ENCODE data around the gene UST.
"Not testable (repeated sequence)": the region's sequence is repeated elsewhere in the genome, so short reads cannot be mapped to it uniquely, and the experiment has no call there.

The UST gene

GRCh38 chr6:148736774-148737412, 9.9 kb upstream of the UST start:
- DNase-seq, result no peak

DNA sequence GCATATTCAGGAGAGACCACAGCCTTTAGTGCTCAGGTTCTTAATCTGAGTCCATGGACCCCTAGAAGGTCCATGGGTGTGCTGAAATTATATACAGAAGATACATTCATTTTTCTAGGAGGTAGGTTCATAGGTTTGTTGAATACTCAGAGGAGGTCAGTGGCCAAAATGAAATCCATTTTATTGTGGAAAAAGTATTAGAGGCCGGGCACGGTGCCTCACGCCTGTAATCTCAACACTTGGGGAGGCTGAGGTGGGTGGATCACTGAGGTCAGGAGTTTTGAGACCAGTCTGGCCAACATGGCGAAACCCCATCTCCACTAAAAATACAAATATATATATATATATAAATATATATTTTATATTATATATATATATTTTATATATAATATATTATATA, 9.0 kb upstream of the UST start:
- DNase-seq, result no peak

- DNase-seq, result no peak
Measured at GRCh38 chr6:148738946-148739821, 7.6 kb upstream of the UST start.

GRCh38 chr6:148739822-148740128, 7.1 kb upstream of the UST start:
- DNase-seq, result no peak

GRCh38 chr6:148743476-148743875, 3.4 kb upstream of the UST start:
- DNase-seq, result no peak

GRCh38 chr6:148745926-148746325, 904 bp upstream of the UST start:
- DNase-seq, result no peak

DNA sequence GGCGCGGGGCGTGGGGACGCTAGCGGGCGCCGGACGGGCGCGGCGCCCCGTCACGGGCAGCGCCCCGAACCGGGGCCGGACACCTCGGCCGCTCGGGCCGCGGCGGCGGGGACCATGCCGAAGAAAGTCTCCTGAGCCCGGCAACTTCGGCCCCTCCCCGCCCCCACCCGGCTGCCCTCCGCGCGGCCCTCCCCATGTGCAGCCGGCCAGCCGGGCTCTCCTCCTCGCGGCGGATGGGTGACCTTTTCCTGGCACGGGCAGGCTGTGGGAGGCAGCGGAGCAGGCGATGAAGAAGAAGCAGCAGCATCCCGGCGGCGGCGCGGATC, 278 bp downstream of the UST start:
- DNase-seq, result no peak

DNA sequence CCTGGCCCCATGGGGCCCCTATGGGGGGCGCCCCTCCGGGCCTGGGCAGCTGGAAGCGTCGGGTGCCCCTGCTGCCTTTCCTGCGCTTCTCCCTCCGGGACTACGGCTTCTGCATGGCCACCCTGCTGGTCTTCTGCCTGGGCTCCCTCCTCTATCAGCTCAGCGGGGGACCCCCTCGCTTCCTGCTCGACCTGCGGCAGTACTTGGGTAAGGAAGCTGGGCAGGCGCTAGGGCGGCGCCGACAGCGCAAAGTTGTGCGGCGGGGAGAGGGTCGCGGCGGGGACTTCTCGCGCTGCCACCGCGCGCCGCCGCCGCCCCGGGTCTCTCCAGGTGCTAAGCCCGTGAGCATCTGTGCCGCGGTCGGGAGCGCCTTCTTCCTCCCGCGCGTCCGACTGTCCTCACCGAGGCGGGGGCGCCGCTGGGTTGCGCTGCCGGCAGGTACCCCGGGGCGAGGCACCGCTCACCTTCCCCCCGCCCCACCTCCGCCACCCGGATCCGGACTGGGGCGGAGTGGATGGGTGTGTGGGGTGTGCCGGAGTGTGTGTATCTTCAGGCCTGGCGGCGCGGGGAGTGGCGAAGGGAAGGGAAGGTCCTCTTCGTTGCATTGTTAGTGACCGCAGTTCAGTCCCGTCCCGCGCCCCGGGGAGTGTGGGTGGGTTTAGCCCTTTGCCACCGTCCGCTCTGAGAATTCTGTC, 788 bp downstream of the UST start:
- DNase-seq, result peak; percentile 77

DNA sequence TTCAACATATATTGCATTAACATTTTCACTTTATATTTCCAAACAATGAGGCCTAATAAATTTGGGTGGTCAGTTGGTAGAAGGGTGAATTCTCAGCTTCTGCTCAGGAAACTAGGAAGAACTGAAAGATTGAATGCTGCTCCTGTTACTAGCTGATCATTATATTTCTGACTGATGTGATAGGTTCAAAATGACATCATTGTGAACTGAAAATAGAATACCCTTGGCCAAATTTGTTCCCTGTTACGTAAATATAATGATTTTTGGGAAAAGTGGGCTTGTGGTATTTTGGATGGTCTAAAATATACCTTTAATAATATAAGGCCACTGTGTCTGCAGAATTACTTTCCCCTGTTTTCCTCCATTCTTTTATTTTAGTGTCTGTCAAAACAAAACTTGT, 2.8 kb downstream of the UST start:
- no peak for DNase-seq

GRCh38 chr6:148750838-148751792, 4.3 kb downstream of the UST start:
- DNase-seq, result no peak

DNA sequence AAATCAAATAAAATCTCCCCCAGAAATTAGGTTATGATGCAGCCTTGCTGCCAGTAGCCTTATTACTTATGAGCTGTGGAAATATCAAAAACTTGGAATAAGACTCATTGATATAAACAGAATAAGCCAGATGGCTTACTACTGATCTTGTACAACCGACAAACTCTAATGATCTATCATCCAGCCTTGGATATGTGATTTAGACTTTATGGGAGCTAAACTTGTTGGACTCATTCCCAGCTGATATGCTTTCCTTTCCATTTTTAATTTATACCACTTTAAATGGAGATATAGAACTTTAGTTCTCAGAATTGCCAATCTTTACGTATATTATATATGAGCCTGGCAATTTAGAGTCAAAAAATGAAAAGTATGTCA, 5.0 kb downstream of the UST start:
- no peak for DNase-seq

DNA sequence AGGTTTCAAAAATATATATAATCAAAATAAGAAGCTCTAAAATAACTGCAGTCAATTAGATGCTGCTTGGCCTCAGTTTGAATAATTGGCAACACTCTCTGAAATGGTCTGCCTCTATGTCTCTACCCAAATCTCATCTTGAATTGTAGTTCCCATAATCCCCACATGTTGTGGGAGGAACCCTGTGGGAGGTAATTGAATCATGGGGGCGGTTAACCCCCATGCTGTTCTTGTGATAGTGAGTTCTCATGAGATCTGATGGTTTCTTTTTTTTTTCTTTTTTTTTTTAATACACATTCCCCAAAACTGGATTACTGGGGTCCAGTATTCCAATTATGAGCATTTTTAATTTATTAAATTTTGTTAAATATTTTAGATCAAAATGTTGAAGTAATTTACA, 8.5 kb downstream of the UST start:
- DNase-seq, result not testable (repeated sequence)

- no peak for DNase-seq
Measured at GRCh38 chr6:148757944-148758480, 11.2 kb downstream of the UST start.

- DNase-seq, result no peak
Measured at GRCh38 chr6:148758492-148758891, 11.7 kb downstream of the UST start.

DNA sequence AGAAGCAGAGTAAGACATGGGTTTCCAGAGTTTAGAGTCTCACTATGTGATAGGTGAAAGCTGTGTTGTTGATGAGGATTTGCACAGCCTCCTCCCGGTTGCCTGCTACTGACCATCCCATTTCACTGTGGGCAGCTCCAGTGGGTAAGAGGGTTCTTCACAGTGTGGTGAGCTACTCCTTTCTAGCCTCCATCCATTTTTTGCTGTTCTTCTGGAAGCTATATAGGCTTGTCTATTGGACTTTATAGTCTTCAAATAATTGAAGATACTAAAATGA, 13.4 kb downstream of the UST start:
- no peak for DNase-seq

DNA sequence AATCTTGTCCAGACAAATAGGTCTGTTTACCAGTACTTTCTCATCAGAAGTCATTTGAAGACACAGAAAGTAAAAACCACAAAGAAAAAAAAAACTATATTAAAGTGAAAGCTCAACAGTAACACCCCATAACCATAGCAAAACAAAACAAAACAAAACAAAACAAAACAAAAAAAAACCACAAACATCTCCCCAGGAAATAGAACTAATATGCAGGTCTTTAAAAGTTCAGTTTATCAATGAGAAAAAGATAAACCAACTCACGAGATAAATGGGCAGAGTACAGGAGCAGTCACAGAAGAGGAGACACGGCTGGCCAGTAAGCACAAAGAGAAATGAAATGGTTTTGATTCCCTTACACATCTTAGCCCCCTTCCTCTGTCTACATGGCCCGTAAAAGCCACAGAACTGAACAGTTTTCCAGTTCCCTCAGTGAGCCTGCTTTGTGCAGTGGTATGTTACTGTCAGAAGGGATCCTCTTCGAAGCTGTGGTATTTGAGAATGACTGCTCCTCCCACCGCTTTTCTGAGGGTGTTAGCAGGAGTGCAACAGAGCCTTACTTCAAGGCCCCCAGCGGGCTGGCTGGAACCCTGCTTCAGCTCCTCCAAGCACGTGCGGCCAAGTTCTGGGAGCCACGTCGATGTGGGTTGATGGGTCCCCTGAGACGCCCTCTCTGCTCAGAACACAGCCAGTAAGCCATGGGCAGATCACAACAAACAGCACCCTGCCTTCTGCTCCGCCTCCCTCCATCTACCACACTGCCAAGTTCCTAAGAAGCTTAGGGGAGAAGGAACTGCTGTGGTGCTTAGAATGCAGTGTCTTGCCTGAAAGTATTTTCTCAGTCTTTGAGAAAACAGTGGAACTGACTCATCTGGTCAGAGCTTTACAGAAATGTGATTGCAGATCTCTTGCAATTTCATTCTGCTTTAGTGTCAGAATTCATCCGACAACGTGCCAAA, 14.0 kb downstream of the UST start:
- DNase-seq, result peak; percentile 79

DNA sequence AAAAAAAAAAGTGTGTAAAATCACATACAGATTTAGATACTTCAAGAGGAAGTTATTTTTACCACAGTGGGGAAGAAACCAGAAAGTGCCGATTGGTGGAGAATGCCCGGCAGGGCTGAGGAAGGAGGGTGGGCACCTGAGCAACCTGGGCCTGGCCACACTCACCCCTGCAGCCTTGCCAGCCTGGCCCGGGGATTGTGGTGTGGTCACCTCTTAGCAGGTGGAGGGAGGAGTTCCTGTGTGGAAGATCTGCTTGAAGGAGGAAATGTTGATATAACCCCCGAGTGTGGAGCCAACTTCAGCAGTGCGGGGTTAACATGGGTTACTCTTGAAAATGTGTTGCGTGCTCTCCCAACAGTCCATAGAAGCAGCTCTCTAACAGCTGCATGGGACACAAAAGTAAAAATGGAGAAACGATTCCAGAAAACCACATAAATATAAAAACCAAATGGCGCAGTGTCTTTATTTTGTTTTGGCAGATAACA, 14.7 kb downstream of the UST start:
- no peak for DNase-seq

- no peak for DNase-seq
Measured at GRCh38 chr6:148762231-148762630, 15.4 kb downstream of the UST start.

GRCh38 chr6:148764259-148765020, 17.6 kb downstream of the UST start:
- not testable (repeated sequence) for DNase-seq

DNA sequence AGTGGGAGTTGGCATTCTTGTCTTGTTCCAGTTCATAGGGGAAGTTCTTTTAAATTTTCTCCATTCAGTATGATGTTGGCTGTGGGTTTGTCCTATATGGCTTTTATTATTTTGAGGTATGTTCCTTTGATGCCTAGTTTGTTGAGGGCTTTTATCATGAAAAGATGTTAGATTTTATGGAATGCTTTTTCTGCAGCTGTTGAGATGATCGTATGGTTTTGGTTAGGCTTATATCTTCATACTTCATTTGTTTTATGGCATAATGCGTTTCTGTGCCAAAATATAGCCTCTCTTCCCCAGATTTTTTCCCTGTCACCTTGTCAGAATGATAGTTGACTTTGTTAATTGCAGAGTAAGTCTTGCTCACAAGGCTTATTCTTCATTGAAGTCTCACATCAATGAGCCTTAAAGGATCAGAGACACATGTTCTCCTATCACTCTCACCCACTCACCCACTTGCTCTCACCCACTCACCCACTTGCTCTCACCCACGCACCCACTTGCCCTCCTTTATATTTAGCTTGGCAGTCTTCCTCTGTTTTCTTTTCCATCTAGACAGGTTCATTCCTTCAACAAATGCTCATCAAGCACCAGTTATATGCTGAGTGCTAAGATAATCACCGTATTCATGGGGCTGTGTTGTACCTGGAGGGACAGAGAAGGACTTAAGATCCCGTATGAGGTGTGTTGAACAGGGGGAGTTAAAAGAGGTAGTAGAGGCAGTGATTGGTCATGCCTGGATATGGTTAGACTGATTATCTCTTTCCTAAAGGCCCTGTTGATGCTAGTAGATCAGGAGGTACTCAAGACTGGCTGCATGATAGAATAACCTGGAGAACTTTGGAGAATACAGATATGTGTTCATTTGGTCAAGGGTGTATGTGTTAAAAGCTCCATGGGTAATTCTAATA, 19.3 kb downstream of the UST start:
- no peak for DNase-seq
